GM23338 (cell line): ENCODE measurements around the gene MTOR. TPM values are rescaled to one million over a fixed set of nuclear protein-coding genes. Genes with fewer than 3 reads are reported as not detected.

Experiments
- CREB1 ChIP-seq: fragments of 250-450 bp; sonication (Bioruptor Pico); IDR thresholded peaks from 2 replicates; pipeline ENCODE4 v1.5.0; 2020; ENCODE audit warnings: low read depth, mild to moderate bottlenecking, moderate library complexity
- ETS1 ChIP-seq: IDR thresholded peaks from 2 replicates; pipeline ENCODE4 v1.6.1; 2016; ENCODE audit warnings: antibody characterized with exemption
- EZH2 ChIP-seq: fragments of 200-600 bp; sonication (generic); IDR thresholded peaks from one replicate; pipeline ENCODE4 v1.8.0; 2017; ENCODE audit warnings: antibody characterized with exemption, mild to moderate bottlenecking, low read depth; ENCODE audit not compliant: unreplicated experiment
- EZH2phosphoT487 ChIP-seq: fragments of 200-600 bp; sonication (generic); IDR thresholded peaks from one replicate; pipeline ENCODE4 v1.8.1; 2018; ENCODE audit warnings: antibody characterized with exemption; ENCODE audit not compliant: unreplicated experiment
- JUNB ChIP-seq: IDR thresholded peaks from one replicate; pipeline ENCODE4 v1.6.1; 2016; ENCODE audit warnings: antibody characterized with exemption; ENCODE audit not compliant: unreplicated experiment
- POLR2AphosphoS5 ChIP-seq: IDR thresholded peaks from 2 replicates; pipeline ENCODE4 v1.6.1; 2016; ENCODE audit warnings: antibody characterized with exemption, low read depth
- REST ChIP-seq: IDR thresholded peaks from one replicate; pipeline ENCODE4 v1.6.1; 2018; ENCODE audit warnings: antibody characterized with exemption; ENCODE audit not compliant: unreplicated experiment
- ZNF462 ChIP-seq: fragments of 250-450 bp; sonication (Bioruptor Pico); IDR thresholded peaks from 2 replicates; pipeline ENCODE4 v1.5.0; 2020; ENCODE audit warnings: mild to moderate bottlenecking, moderate library complexity
- polyA plus RNA-seq: library from polyadenylated mRNA; unstranded; fragments of >200 nt; fragmentation: Nextera tagmentation; extraction: Ambion mirVana; gene quantifications from 2 replicates; pipeline ENCODE4 v1.2.1, GENCODE V29; 2016
- total RNA-seq: library from RNA; depleted of rRNA; stranded (reverse); fragments of >200 nt; shearing (Covaris generic); gene quantifications from 2 replicates; pipeline ENCODE4 v1.2.3, GENCODE V29; 2014

MTOR gene
- total and polyA plus RNA-seq, 2 experiments from 2014 or later, result 22.8 to 98.0 TPM

GRCh38 chr1:11169202-11169601 lies 93.1 kb downstream of the MTOR start (continued):
- TF ChIP-seq REST (no peak), EZH2phosphoT487 (no peak), JUNB (no peak), ETS1 (no peak), POLR2AphosphoS5 (no peak), ZNF462 (CRISPR knock-in tag) (no peak), EZH2 (no peak), CREB1 (CRISPR knock-in tag) (no peak)
